GM18870 (cell line): ENCODE data around the gene LRP4.
"Not testable (repeated sequence)": the region's sequence is repeated elsewhere in the genome, so short reads cannot be mapped to it uniquely, and the experiment has no call there.

Experiments used
- ATAC-seq: cut with Tn5 transposase; IDR thresholded peaks from one replicate; pipeline ENCODE4 v1.9.1; 2021; ENCODE audit warnings: moderate library complexity; ENCODE audit not compliant: unreplicated experiment

LRP4 gene

GRCh38 chr11:46918083-46918787 lies at the start of gene LRP4:
TSS of gene LRP4 (minus strand) at chr11:46918550. CDS start at chr11:46918379, 171 bp downstream.
- no peak for ATAC-seq

- no peak for ATAC-seq
Observed at GRCh38 chr11:46967962-46968361, 49.6 kb upstream of the LRP4 start.

- no peak for ATAC-seq
Observed at GRCh38 chr11:46966773-46967172, 48.4 kb upstream of the LRP4 start.

GRCh38 chr11:46963844-46964243 lies 45.5 kb upstream of the LRP4 start:
- ATAC-seq: no peak

GRCh38 chr11:46961886-46962285 lies 43.5 kb upstream of the LRP4 start:
- ATAC-seq: not testable (repeated sequence)

- ATAC-seq: no peak
Observed at GRCh38 chr11:46961041-46961440, 42.7 kb upstream of the LRP4 start.

GRCh38 chr11:46958777-46959176 lies 40.4 kb upstream of the LRP4 start:
- no peak for ATAC-seq

- no peak for ATAC-seq
Observed at GRCh38 chr11:46953093-46953492, 34.7 kb upstream of the LRP4 start.

GRCh38 chr11:46952553-46952952 lies 34.2 kb upstream of the LRP4 start:
- no peak for ATAC-seq

GRCh38 chr11:46951864-46952263 lies 33.5 kb upstream of the LRP4 start:
- no peak for ATAC-seq

GRCh38 chr11:46949297-46949696 lies 30.9 kb upstream of the LRP4 start:
- ATAC-seq: no peak

GRCh38 chr11:46948378-46949131 lies 30.2 kb upstream of the LRP4 start:
- ATAC-seq: no peak

GRCh38 chr11:46947399-46948077 lies 29.2 kb upstream of the LRP4 start:
- no peak for ATAC-seq

GRCh38 chr11:46944356-46945075 lies 26.2 kb upstream of the LRP4 start:
- no peak for ATAC-seq

- ATAC-seq: no peak
Observed at GRCh38 chr11:46942172-46942571, 23.8 kb upstream of the LRP4 start.

GRCh38 chr11:46936138-46937110 lies 18.1 kb upstream of the LRP4 start, which contains the start of gene CSTPP1:
TSS of gene CSTPP1 (plus strand) at chr11:46936761. CDS start at chr11:46936806, 45 bp downstream.
- ATAC-seq: peak; percentile 55

- ATAC-seq: no peak
Observed at GRCh38 chr11:46930089-46930488, 11.7 kb upstream of the LRP4 start.

- ATAC-seq: not testable (repeated sequence)
Observed at GRCh38 chr11:46928701-46929100, 10.4 kb upstream of the LRP4 start.

GRCh38 chr11:46927928-46928327 lies 9.6 kb upstream of the LRP4 start:
- not testable (repeated sequence) for ATAC-seq

GRCh38 chr11:46920755-46921154 lies 2.4 kb upstream of the LRP4 start:
- ATAC-seq: no peak
